Smooth muscle cell (in vitro differentiated cells): ENCODE measurements around the gene MYL12A. TPM values are rescaled to one million over a fixed set of nuclear protein-coding genes. Genes with fewer than 3 reads are reported as not detected.

Experiments used
- DNase-seq: peaks from one replicate; lab custom pipeline; 2025; ENCODE audit not compliant: unreplicated experiment; lab: John Stamatoyannopoulos, UW
- H2AFZ ChIP-seq: fragments of 200-600 bp; sonication (generic); 2 replicates; pipeline ENCODE4 v1.6.0; 2016; ENCODE audit warnings: antibody characterized with exemption, low read depth, mild to moderate bottlenecking
- H3F3A ChIP-seq: fragments of 200-600 bp; sonication (generic); 2 replicates; pipeline ENCODE4 v1.6.0; 2017; ENCODE audit warnings: antibody characterized with exemption, low read depth
- H3K27ac ChIP-seq: fragments of 200-600 bp; sonication (generic); 2 replicates; pipeline ENCODE4 v1.5.1; 2016; ENCODE audit warnings: low read depth, mild to moderate bottlenecking
- H3K27me3 ChIP-seq: fragments of 200-600 bp; sonication (generic); 2 replicates; pipeline ENCODE4 v1.6.1; 2016; ENCODE audit warnings: low read depth, mild to moderate bottlenecking
- H3K36me3 ChIP-seq: fragments of 200-600 bp; sonication (generic); 2 replicates; pipeline ENCODE4 v1.5.1; 2016; ENCODE audit warnings: low read depth
- H3K4me1 ChIP-seq: fragments of 200-600 bp; sonication (generic); 2 replicates; pipeline ENCODE4 v1.5.1; 2016; ENCODE audit warnings: low read depth
- H3K4me2 ChIP-seq: fragments of 200-600 bp; sonication (generic); 2 replicates; pipeline ENCODE4 v1.6.0; 2016; ENCODE audit warnings: mild to moderate bottlenecking
- H3K4me3 ChIP-seq: fragments of 200-600 bp; sonication (generic); 2 replicates; pipeline ENCODE4 v1.5.1; 2016; ENCODE audit warnings: mild to moderate bottlenecking
- H3K79me2 ChIP-seq: fragments of 200-600 bp; sonication (generic); 2 replicates; pipeline ENCODE4 v1.6.0; 2016; ENCODE audit warnings: low read depth, mild to moderate bottlenecking
- H3K9ac ChIP-seq: fragments of 200-600 bp; sonication (generic); 2 replicates; pipeline ENCODE4 v1.6.0; 2016; ENCODE audit warnings: low read depth
- H3K9me3 ChIP-seq: fragments of 200-600 bp; sonication (generic); replicated peaks from 2 replicates; pipeline ENCODE4 v1.5.1; 2016; ENCODE audit warnings: low read depth
- H4K20me1 ChIP-seq: fragments of 200-600 bp; sonication (generic); 2 replicates; pipeline ENCODE4 v1.6.0; 2016; ENCODE audit warnings: low read depth
- CTCF ChIP-seq: fragments of 200-600 bp; sonication (generic); IDR thresholded peaks from 2 replicates; pipeline ENCODE4 v1.5.1; 2017; ENCODE audit warnings: borderline replicate concordance, mild to moderate bottlenecking, antibody characterized with exemption; ENCODE audit not compliant: insufficient read depth, poor library complexity, severe bottlenecking
- WGBS: methylation state at CpG from one replicate; pipeline ENCODE4 v1.1.7; 2016; ENCODE audit warnings: low lambda C conversion rate; 5-methylcytosine and 5-hydroxymethylcytosine counted together
- polyA plus RNA-seq: library from polyadenylated mRNA; unstranded; fragments of >200 nt; fragmentation: Nextera tagmentation; extraction: Ambion mirVana; gene quantifications from 2 replicates; pipeline ENCODE4 v1.2.1, GENCODE V29; 2016
- total RNA-seq: library from RNA; depleted of rRNA; stranded (reverse); fragments of >200 nt; gene quantifications from 2 replicates; pipeline ENCODE4 v1.2.3, GENCODE V29; 2014

MYL12A gene
- total and polyA plus RNA-seq, 2 experiments from 2014 or later: 777 to 953 TPM

DNA sequence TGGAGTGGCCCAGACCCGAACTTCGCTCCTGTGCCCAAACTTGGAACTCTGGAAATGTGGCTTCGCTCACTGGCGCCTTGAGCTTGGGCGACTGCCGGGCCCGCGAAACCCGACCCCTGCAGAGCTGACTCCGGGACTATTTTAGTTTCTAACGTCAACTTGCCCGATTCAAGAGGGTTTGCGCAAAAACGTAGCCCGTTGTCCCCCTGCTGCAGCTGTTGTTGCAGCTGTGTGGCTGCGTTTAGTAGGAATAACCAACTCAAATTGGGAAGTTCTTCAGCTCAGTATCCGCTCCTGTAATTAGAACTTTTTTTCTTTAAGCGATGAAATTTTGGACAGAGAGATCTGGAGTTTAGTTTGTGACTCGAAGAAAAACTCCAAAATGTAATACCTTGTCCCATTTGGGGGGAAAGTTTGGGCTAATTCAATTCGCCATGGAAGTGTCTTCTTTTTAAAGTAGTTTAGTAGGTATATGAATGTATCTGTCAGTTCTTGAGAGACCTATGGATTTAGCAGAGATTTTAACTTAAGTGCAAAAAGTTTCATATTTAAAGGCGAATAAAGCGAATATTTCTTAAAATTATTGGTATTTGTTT is 559 bp downstream of the MYL12A start:
- peak overlapping the region; percentile 94 for H3K9ac ChIP-seq
- peaks cover 56% of the 10 kb centered on the region for H3K79me2 ChIP-seq
- peak; percentile 50 for DNase-seq
- H3K27ac ChIP-seq: peak overlapping the region; percentile 96
- H3K4me1 ChIP-seq: peaks cover 35% of the 10 kb centered on the region
- H3F3A ChIP-seq: peaks cover 8% of the 10 kb centered on the region
- H3K4me2 ChIP-seq: peak overlapping the region; percentile 89
- H3K36me3 ChIP-seq: no peaks in the 10 kb centered on the region
- under 1% methylated on average over 22 of the region's 22 CpGs for WGBS
- H2AFZ ChIP-seq: no peak overlapping the region
- H3K4me3 ChIP-seq: peak overlapping the region; percentile 90
- H3K9me3 ChIP-seq: no peaks in the 10 kb centered on the region
- no peaks in the 10 kb centered on the region for H3K27me3 ChIP-seq
- peaks cover 48% of the 10 kb centered on the region for H4K20me1 ChIP-seq
- no peak for TF ChIP-seq CTCF

DNA sequence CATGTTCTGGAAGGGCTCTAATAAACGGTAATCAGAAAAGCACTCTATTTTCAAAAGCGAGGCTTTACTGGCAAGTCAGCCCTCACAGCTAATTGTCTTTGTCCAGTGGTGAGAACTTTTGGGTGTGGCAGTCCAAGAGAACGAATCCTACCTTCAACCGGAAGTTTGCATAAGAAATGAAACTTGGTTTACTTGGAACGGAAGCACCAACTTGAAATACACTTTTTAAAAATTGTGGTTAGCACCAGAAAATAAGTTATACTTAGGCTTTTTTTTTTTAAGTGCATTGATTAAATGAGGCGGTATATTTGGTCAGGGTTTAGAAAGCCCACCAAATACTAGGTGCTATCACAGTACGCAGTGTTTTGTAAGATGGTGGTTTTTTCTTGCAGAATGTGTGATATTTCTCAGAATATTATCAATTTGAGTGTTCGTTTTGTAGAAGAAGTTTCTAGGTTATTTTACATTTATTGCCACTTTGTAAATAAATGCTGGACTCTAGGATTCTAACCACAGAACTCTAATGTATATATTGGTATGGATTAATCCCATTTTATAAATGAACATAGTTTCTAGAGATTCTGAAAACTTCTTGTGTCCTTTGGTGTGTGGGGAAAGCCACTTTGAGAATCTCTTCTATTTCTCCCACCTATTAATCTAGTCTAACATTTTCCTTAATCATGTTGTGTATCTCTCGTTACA is 1.2 kb downstream of the MYL12A start:
- peaks cover 10% of the 10 kb centered on the region for H3F3A ChIP-seq
- peaks cover 62% of the 10 kb centered on the region for H3K79me2 ChIP-seq
- no peak for DNase-seq
- no peaks in the 10 kb centered on the region for H3K36me3 ChIP-seq
- WGBS: 9% methylated on average over 9 of the region's 9 CpGs
- peak overlapping the region; percentile 90 for H3K4me3 ChIP-seq
- H3K27me3 ChIP-seq: no peaks in the 10 kb centered on the region
- H3K27ac ChIP-seq: peak overlapping the region; percentile 96
- peaks cover 55% of the 10 kb centered on the region for H4K20me1 ChIP-seq
- H3K4me1 ChIP-seq: peaks cover 35% of the 10 kb centered on the region
- H3K4me2 ChIP-seq: peak overlapping the region; percentile 89
- peak overlapping the region; percentile 94 for H3K9ac ChIP-seq
- H3K9me3 ChIP-seq: no peaks in the 10 kb centered on the region
- no peak overlapping the region for H2AFZ ChIP-seq
- no peak for TF ChIP-seq CTCF

- no peak for DNase-seq
- TF ChIP-seq CTCF: no peak
- WGBS: 53% methylated on average over 6 of the region's 6 CpGs
These were observed 2.9 kb downstream of the MYL12A start for GRCh38 chr18:3250237-3251107.

More at GRCh38 chr18:3250237-3251107, 2.9 kb downstream of the MYL12A start:
- Histone ChIP-seq H3K27me3 (no peaks in the 10 kb centered on the region), H3K4me1 (peaks cover 29% of the 10 kb centered on the region), H3F3A (peaks cover 26% of the 10 kb centered on the region), H3K9ac (peak overlapping the region; percentile 36), H3K4me3 (peak overlapping the region; percentile 90), H4K20me1 (peaks cover 72% of the 10 kb centered on the region), H3K79me2 (peaks cover 79% of the 10 kb centered on the region), H3K36me3 (no peaks in the 10 kb centered on the region), H3K27ac (peak overlapping the region; percentile 89), H3K9me3 (no peaks in the 10 kb centered on the region), H2AFZ (no peak overlapping the region), H3K4me2 (peak overlapping the region; percentile 89)
